Peyer's patch (tissue), 4 donors: ENCODE data around the gene LCA5. TPM values are rescaled to one million over a fixed set of nuclear protein-coding genes. Genes with fewer than 3 reads are reported as not detected.

Experiments used
- DNase-seq, 3 donors: peaks; one replicate each; pipeline ENCODE4 v3.0.0-alpha.2; 2017 to 2019
- H3K27ac ChIP-seq, 4 donors: fragments of 200-600 bp; sonication (generic); one replicate each; pipeline ENCODE4 v1.5.1; 2016 to 2019
- H3K27me3 ChIP-seq, 2 donors: fragments of 200-600 bp; sonication (generic); one replicate each; pipeline ENCODE4 v1.5.1; 2019
- H3K36me3 ChIP-seq, 3 donors: fragments of 200-600 bp; sonication (generic); one replicate each; pipeline ENCODE4 v1.5.1; 2016 to 2019
- H3K4me1 ChIP-seq, 4 donors: fragments of 200-600 bp; sonication (generic); one replicate each; pipeline ENCODE4 v1.5.1; 2016 to 2019
- H3K4me3 ChIP-seq, 4 donors: fragments of 200-600 bp; sonication (generic); 1 replicate in 3 of 4; 2 replicates in 1 of 4; pipeline ENCODE4 v1.5.1; 2016 to 2019; ENCODE audit warnings: mild to moderate bottlenecking in 1 of 4
- H3K9me3 ChIP-seq, 4 donors: fragments of 200-600 bp; sonication (generic); one replicate each; pipeline ENCODE4 v1.5.1; 2016 to 2019; ENCODE audit warnings: mild to moderate bottlenecking in 1 of 4
- CTCF ChIP-seq, 6 experiments: fragments of 450-650 bp in 4 of 6; fragments of 200-600 bp in 2 of 6; sonication (generic) in 1 of 6; IDR thresholded peaks; one replicate each; pipeline ENCODE4 v1.5.1; 2017 to 2019; ENCODE audit warnings: antibody characterized with exemption in 6 of 6, mild to moderate bottlenecking in 3 of 6, moderate library complexity in 1 of 6
- POLR2A ChIP-seq, 2 donors: fragments of 450-650 bp; IDR thresholded peaks; one replicate each; pipeline ENCODE4 v1.5.1; 2017; ENCODE audit warnings: antibody characterized with exemption in 2 of 2, mild to moderate bottlenecking in 2 of 2, moderate library complexity in 2 of 2
- total RNA-seq, 4 donors: library from RNA; depleted of rRNA; stranded (reverse); fragments of >200 nt; gene quantifications; one replicate each; pipeline ENCODE4 v1.1.0, GENCODE V29; 2016

The LCA5 gene
- total RNA-seq, 4 donors from 2014 or later, result 0.88 to 5.0 (median 2.0) TPM

GRCh38 chr6:79506251-79506650, 31.0 kb downstream of the LCA5 start:
- no peaks in the 10 kb centered on the region for H3K9me3 ChIP-seq

DNA sequence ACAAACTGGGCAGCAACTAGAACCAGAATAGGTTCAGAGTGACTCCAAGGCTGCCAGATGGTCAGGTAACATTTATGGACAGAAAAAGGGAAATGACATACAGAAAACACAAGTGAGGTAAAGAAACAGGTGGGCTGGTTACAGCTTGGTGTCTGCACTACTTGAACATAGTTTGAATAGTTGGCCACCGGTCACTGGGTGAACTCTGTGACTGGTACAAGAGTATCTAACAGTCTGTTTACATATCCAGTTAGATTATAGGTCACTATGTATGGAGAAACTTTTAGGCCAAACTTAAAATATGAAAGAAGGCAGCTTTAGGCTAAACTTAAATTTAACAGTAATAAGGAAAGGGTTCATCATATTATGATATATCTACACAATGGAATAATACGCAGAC, 32.9 kb downstream of the LCA5 start:
- Histone ChIP-seq H3K27me3 (no peaks in the 10 kb centered on the region), H3K4me1 (no peaks in the 10 kb centered on the region), H3K27ac (no peak overlapping the region), H3K9me3 (no peaks in the 10 kb centered on the region), H3K36me3 (no peaks in the 10 kb centered on the region), H3K4me3 (no peak overlapping the region)
- DNase-seq, result no peak
- TF ChIP-seq POLR2A (IDR thresholded peaks at IDR 0.05) (no peak), CTCF (IDR thresholded peaks at IDR 0.05) (no peak)

More at GRCh38 chr6:79506251-79506650, 31.0 kb downstream of the LCA5 start:
- no peak for TF ChIP-seq POLR2A (IDR thresholded peaks at IDR 0.05)
- TF ChIP-seq CTCF (IDR thresholded peaks at IDR 0.05), result no peak
- Histone ChIP-seq H3K4me3 (no peak overlapping the region), H3K27ac (no peak overlapping the region), H3K4me1 (no peaks in the 10 kb centered on the region), H3K27me3 (no peaks in the 10 kb centered on the region), H3K36me3 (no peaks in the 10 kb centered on the region)
- no peak for DNase-seq

DNA sequence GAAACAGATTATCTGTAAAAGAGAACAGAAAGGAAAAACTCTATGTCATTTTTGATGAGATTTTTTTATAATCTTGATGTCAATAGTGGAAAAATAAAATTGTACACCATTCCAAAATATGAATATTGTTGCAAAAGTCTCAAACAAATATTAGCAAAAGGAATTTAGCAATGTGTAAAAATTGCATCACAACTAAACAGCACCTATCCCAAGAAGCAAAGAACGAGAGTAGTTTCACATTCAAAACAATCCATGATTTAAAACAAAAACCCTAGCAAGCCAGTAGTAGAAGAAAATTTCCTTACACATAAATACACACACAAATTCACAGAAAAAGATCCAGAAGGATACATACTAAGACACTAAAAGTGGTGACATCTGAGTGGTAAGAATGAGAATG, 38.4 kb downstream of the LCA5 start:
- no peak overlapping the region for H3K27ac ChIP-seq
- no peaks in the 10 kb centered on the region for H3K4me1 ChIP-seq
- TF ChIP-seq CTCF (IDR thresholded peaks at IDR 0.05), result no peak
- no peak for TF ChIP-seq POLR2A (IDR thresholded peaks at IDR 0.05)
- no peaks in the 10 kb centered on the region for H3K36me3 ChIP-seq
- DNase-seq, result no peak
- no peaks in the 10 kb centered on the region for H3K9me3 ChIP-seq
- no peak overlapping the region for H3K4me3 ChIP-seq
- no peaks in the 10 kb centered on the region for H3K27me3 ChIP-seq

- no peaks in the 10 kb centered on the region for H3K4me1 ChIP-seq
- no peak overlapping the region for H3K27ac ChIP-seq
- no peaks in the 10 kb centered on the region for H3K9me3 ChIP-seq
- no peak overlapping the region for H3K4me3 ChIP-seq
- no peaks in the 10 kb centered on the region for H3K36me3 ChIP-seq
- H3K27me3 ChIP-seq, result no peaks in the 10 kb centered on the region
- TF ChIP-seq CTCF (IDR thresholded peaks at IDR 0.05), result no peak
- no peak for TF ChIP-seq POLR2A (IDR thresholded peaks at IDR 0.05)
- no peak for DNase-seq
These were observed 42.0 kb downstream of the LCA5 start for GRCh38 chr6:79495246-79495645.

- DNase-seq, result no peak
- Histone ChIP-seq H3K27ac (no peak overlapping the region), H3K4me3 (no peak overlapping the region)
These were observed 42.4 kb downstream of the LCA5 start for GRCh38 chr6:79494841-79495240.

More at GRCh38 chr6:79494841-79495240, 42.4 kb downstream of the LCA5 start:
- no peaks in the 10 kb centered on the region for H3K36me3 ChIP-seq
- H3K4me1 ChIP-seq, result no peaks in the 10 kb centered on the region
- no peaks in the 10 kb centered on the region for H3K9me3 ChIP-seq
- no peaks in the 10 kb centered on the region for H3K27me3 ChIP-seq
- no peak for TF ChIP-seq CTCF (IDR thresholded peaks at IDR 0.05)
- no peak for TF ChIP-seq POLR2A (IDR thresholded peaks at IDR 0.05)
